Panc1 (cell line): ENCODE data around the gene SBF1. TPM values are rescaled to one million over a fixed set of nuclear protein-coding genes. Genes with fewer than 3 reads are reported as not detected.

ENCODE experiments used
- ATAC-seq: fragments of 200-7000 bp; cut with Tn5 transposase; 2 replicates; pipeline ENCODE4 v1.9.1; 2020; ENCODE audit warnings: mild to moderate bottlenecking, moderate library complexity
- BruUV-seq: library from RNA; stranded (reverse); fragments of 400-500 nt; replicated peaks from 2 replicates; lab custom pipeline; 2021; lab: Mats Ljungman, UMichigan
- CTCF ChIA-PET: fragments of 300-600 bp; sonication (Branson Sonifier 250); formaldehyde crosslinking; loops from one replicate; lab custom pipeline; 2022; ENCODE audit warnings: antibody characterized with exemption; lab: Charles Lee
- POLR2A ChIA-PET: fragments of 300-600 bp; sonication (Branson Sonifier 250); formaldehyde crosslinking; loops from one replicate; lab custom pipeline; 2022; ENCODE audit warnings: antibody characterized with exemption; lab: Charles Lee
- DNase-seq: peaks from one replicate; pipeline ENCODE4 v3.0.0-alpha.2; 2010; ENCODE audit warnings: low read depth, low spot score
- H3K27ac ChIP-seq: 2 replicates; pipeline ENCODE4 v1.5.1; 2011; ENCODE audit warnings: mild to moderate bottlenecking, low read length, inconsistent platforms
- H3K27me3 ChIP-seq: fragments of 200-500 bp; sonication (Bioruptor generic); 2 replicates; pipeline ENCODE4 v1.6.0; 2014; ENCODE audit warnings: low read length, inconsistent platforms; ENCODE audit not compliant: control insufficient read depth, insufficient read depth
- H3K36me3 ChIP-seq: fragments of 200-500 bp; sonication (Bioruptor generic); 2 replicates; pipeline ENCODE4 v1.5.1; 2014; ENCODE audit warnings: inconsistent platforms, mild to moderate bottlenecking, low read length, moderate library complexity; ENCODE audit not compliant: control insufficient read depth, insufficient read depth
- H3K4me1 ChIP-seq: 2 replicates; pipeline ENCODE4 v1.5.1; 2011; ENCODE audit warnings: inconsistent platforms, mild to moderate bottlenecking, low read length, moderate library complexity; ENCODE audit not compliant: control insufficient read depth, insufficient read depth
- H3K4me3 ChIP-seq, 2 experiments: 2 replicates each; pipeline ENCODE4 v1.5.1; 2011 to 2012; ENCODE audit warnings: low read depth in 2 of 2, low read length in 2 of 2, mild to moderate bottlenecking in 2 of 2, inconsistent platforms in 1 of 2, moderate library complexity in 1 of 2
- H3K9me3 ChIP-seq: fragments of 200-500 bp; sonication (Bioruptor generic); 2 replicates; pipeline ENCODE4 v1.5.1; 2014; ENCODE audit warnings: low read depth, mild to moderate bottlenecking, inconsistent platforms, low read length, moderate library complexity; ENCODE audit not compliant: control insufficient read depth, insufficient read depth
- POLR2AphosphoS5 ChIP-seq: IDR thresholded peaks from 2 replicates; pipeline ENCODE4 v1.6.1; 2012; ENCODE audit warnings: mild to moderate bottlenecking, low read depth, low read length, moderate library complexity
- SIN3A ChIP-seq: IDR thresholded peaks from 2 replicates; pipeline ENCODE4 v1.6.1; 2012; ENCODE audit warnings: low read depth, mild to moderate bottlenecking, low read length, moderate library complexity, borderline replicate concordance; ENCODE audit not compliant: insufficient read depth
- TCF7L2 ChIP-seq: IDR thresholded peaks from 2 replicates; pipeline ENCODE4 v1.6.1; 2011; ENCODE audit warnings: mild to moderate bottlenecking, low read depth, low read length, inconsistent platforms
- in situ Hi-C: cut with HindIII; loops from 2 replicates; pipeline ENCODE4 v1.10.0; 2016; ENCODE audit warnings: low sequenced_read_pairs, low pct_unique_long_range_greater_than_20kb
- intact Hi-C: fragments of 100-400 bp; cut with micrococcal nuclease; formaldehyde crosslinking; loops from one replicate; pipeline ENCODE4 v1.10.0; 2022; ENCODE audit not compliant: unreplicated experiment
- total RNA-seq: library from RNA; stranded (reverse); gene quantifications from one replicate; pipeline ENCODE4 v1.2.1, GENCODE V29; 2021; ENCODE audit not compliant: unreplicated experiment
- TF ChIP-seq, protein P1 (sequence below): fragments of 450-650 bp; IDR thresholded peaks from 2 replicates; pipeline ENCODE4 v1.5.1; 2017; ENCODE audit warnings: mild to moderate bottlenecking
- TF ChIP-seq, protein P2 (sequence below), 2 experiments: IDR thresholded peaks; 2 replicates each; pipeline ENCODE4 v1.6.1; 2011 to 2012; ENCODE audit warnings: low read depth in 2 of 2, control low read depth in 1 of 2, low read length in 1 of 2, mild to moderate bottlenecking in 1 of 2, moderate library complexity in 1 of 2; ENCODE audit not compliant: insufficient read depth in 1 of 2

Gene SBF1
- total RNA-seq, 1 experiment from 2014 or later = 59.2 TPM

DNA sequence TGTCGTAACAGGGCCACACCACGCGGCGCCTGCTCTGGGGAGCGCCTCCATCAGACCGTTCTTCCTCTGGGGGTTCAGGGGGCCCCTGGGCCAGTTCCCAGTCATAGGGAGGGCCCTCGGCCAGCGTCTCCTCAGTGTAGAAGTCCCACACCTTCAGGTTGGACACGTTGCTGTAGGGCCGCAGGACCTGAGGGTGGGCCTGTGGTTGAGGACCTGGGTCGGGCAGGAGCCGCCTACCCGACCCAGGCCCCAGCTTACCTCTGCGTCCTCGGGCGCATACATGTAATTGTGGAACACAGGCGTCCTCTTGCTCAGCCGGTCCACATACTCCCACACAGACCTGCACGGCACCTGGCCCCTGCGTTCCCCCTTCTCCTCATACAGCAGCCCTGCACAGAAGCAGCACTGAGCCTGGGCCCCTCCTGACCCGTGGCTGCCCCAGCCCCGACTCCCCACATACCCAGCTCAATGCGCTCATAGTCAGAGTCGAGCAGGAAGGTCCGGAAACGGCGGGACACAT, 20.2 kb downstream of the SBF1 start:
- 0 out of 2 replicates have a peak, but pooled peaks cover 2% of the 10 kb centered on the region for H3K36me3 ChIP-seq
- in situ Hi-C loops (no loop called here), intact Hi-C loops (no loop called here)
- POLR2A ChIA-PET = no interaction called here
- ATAC-seq (no peak), DNase-seq (no peak)
- TF ChIP-seq, protein P1, sequence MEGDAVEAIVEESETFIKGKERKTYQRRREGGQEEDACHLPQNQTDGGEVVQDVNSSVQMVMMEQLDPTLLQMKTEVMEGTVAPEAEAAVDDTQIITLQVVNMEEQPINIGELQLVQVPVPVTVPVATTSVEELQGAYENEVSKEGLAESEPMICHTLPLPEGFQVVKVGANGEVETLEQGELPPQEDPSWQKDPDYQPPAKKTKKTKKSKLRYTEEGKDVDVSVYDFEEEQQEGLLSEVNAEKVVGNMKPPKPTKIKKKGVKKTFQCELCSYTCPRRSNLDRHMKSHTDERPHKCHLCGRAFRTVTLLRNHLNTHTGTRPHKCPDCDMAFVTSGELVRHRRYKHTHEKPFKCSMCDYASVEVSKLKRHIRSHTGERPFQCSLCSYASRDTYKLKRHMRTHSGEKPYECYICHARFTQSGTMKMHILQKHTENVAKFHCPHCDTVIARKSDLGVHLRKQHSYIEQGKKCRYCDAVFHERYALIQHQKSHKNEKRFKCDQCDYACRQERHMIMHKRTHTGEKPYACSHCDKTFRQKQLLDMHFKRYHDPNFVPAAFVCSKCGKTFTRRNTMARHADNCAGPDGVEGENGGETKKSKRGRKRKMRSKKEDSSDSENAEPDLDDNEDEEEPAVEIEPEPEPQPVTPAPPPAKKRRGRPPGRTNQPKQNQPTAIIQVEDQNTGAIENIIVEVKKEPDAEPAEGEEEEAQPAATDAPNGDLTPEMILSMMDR = no peak
- no peak for TF ChIP-seq SIN3A
- no peak for TF ChIP-seq POLR2AphosphoS5
- no peak for TF ChIP-seq TCF7L2
- TF ChIP-seq, protein P2, sequence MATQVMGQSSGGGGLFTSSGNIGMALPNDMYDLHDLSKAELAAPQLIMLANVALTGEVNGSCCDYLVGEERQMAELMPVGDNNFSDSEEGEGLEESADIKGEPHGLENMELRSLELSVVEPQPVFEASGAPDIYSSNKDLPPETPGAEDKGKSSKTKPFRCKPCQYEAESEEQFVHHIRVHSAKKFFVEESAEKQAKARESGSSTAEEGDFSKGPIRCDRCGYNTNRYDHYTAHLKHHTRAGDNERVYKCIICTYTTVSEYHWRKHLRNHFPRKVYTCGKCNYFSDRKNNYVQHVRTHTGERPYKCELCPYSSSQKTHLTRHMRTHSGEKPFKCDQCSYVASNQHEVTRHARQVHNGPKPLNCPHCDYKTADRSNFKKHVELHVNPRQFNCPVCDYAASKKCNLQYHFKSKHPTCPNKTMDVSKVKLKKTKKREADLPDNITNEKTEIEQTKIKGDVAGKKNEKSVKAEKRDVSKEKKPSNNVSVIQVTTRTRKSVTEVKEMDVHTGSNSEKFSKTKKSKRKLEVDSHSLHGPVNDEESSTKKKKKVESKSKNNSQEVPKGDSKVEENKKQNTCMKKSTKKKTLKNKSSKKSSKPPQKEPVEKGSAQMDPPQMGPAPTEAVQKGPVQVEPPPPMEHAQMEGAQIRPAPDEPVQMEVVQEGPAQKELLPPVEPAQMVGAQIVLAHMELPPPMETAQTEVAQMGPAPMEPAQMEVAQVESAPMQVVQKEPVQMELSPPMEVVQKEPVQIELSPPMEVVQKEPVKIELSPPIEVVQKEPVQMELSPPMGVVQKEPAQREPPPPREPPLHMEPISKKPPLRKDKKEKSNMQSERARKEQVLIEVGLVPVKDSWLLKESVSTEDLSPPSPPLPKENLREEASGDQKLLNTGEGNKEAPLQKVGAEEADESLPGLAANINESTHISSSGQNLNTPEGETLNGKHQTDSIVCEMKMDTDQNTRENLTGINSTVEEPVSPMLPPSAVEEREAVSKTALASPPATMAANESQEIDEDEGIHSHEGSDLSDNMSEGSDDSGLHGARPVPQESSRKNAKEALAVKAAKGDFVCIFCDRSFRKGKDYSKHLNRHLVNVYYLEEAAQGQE (IDR thresholded peaks at IDR 0.05; ENCODE audit: insufficient read depth in 1 of 2, low read depth in 2 of 2, low read length in 1 of 2) = no peak
- no peaks in the 10 kb centered on the region for H3K27me3 ChIP-seq
- CTCF ChIA-PET = no interaction called here
- no peaks in the 10 kb centered on the region for H3K9me3 ChIP-seq
- H3K27ac ChIP-seq = no peak overlapping the region
- no TSS peak for BruUV-seq
- no peaks in the 10 kb centered on the region for H3K4me1 ChIP-seq
- no peak overlapping the region for H3K4me3 ChIP-seq

DNA sequence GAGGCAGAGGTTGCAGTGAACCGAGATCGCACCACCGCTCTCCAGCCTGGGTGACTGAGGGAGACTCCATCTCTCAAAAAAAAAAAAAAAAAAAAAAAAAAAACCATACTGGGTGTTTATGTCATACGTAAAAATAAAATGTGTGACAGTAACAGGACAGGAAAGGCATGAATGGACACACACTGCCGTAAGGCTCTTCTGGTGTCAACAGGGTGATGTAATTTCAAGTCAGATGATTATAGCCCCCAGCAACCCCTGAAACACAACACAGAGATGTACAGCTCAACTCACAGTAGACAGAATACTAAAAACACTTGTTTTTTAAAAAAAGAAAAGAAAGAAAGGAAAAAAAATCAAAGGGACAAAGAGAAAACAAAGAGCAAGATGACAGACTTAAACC, 22.2 kb downstream of the SBF1 start:
- ChIA-PET POLR2A (interaction anchor here (0.6 kb wide), 1 partner anchor 80 kb away, joined by 4 read pairs; no protein-coding TSS in a partner anchor), CTCF (interaction anchor here (0.6 kb wide), 1 partner anchor 59 kb away, joined by 3 read pairs; no protein-coding TSS in a partner anchor)
- ATAC-seq (no peak), DNase-seq (no peak)
- no peaks in the 10 kb centered on the region for H3K9me3 ChIP-seq
- in situ Hi-C loops (no loop called here), intact Hi-C loops (no loop called here)
- no peaks in the 10 kb centered on the region for H3K4me1 ChIP-seq
- BruUV-seq = no TSS peak
- H3K27me3 ChIP-seq = no peaks in the 10 kb centered on the region
- 0 out of 2 replicates have a peak, but pooled peaks cover 2% of the 10 kb centered on the region for H3K36me3 ChIP-seq
- H3K4me3 ChIP-seq = no peak overlapping the region
- H3K27ac ChIP-seq = no peak overlapping the region
- TF ChIP-seq, protein P2 (IDR thresholded peaks at IDR 0.05; ENCODE audit: insufficient read depth in 1 of 2, low read depth in 2 of 2, low read length in 1 of 2) = no peak
- TF ChIP-seq SIN3A (no peak), TCF7L2 (no peak), POLR2AphosphoS5 (no peak)
- TF ChIP-seq, protein P1 = no peak
